Calu3 (cell line): ENCODE measurements around the gene UBE2Q2. TPM values are rescaled to one million over a fixed set of nuclear protein-coding genes. Genes with fewer than 3 reads are reported as not detected.
"Not testable (repeated sequence)": the region's sequence is repeated elsewhere in the genome, so short reads cannot be mapped to it uniquely, and the experiment has no call there.

ENCODE experiments used
- Bru-seq: library from RNA; stranded (reverse); fragments of 400-500 nt; gene quantifications from one replicate; lab custom pipeline; 2021; lab: Mats Ljungman, UMichigan
- BruChase-seq, 2 experiments: library from RNA; stranded (reverse); fragments of 400-500 nt; gene quantifications; one replicate each; lab custom pipeline; 2021; lab: Mats Ljungman, UMichigan
- BruUV-seq: library from RNA; stranded (reverse); fragments of 400-500 nt; replicated peaks from 2 replicates; lab custom pipeline; 2021; lab: Mats Ljungman, UMichigan
- CTCF ChIA-PET: fragments of 300-600 bp; sonication (Branson Sonifier 250); formaldehyde crosslinking; loops from one replicate; lab custom pipeline; 2022; ENCODE audit warnings: antibody characterized with exemption; lab: Charles Lee
- DNase-seq: peaks from one replicate; pipeline ENCODE4 v3.0.0; 2022
- H3K27ac Mint-ChIP-seq: one replicate; pipeline ENCODE4 v1.8.0; 2022; ENCODE audit warnings: mixed read lengths; ENCODE audit not compliant: unreplicated experiment
- H3K27me3 Mint-ChIP-seq: one replicate; pipeline ENCODE4 v1.8.0; 2022; ENCODE audit warnings: mixed read lengths; ENCODE audit not compliant: unreplicated experiment
- H3K36me3 Mint-ChIP-seq: one replicate; pipeline ENCODE4 v1.8.0; 2022; ENCODE audit warnings: mild to moderate bottlenecking, moderate library complexity, mixed read lengths; ENCODE audit not compliant: insufficient read depth, unreplicated experiment
- H3K4me1 Mint-ChIP-seq: one replicate; pipeline ENCODE4 v1.8.0; 2022; ENCODE audit warnings: mild to moderate bottlenecking, low read depth, mixed read lengths; ENCODE audit not compliant: unreplicated experiment
- H3K4me3 Mint-ChIP-seq: one replicate; pipeline ENCODE4 v1.8.0; 2022; ENCODE audit warnings: mild to moderate bottlenecking, low read depth, moderate library complexity, mixed read lengths; ENCODE audit not compliant: unreplicated experiment
- H3K9me3 Mint-ChIP-seq: one replicate; pipeline ENCODE4 v1.8.0; 2022; ENCODE audit warnings: low read depth, mixed read lengths; ENCODE audit not compliant: unreplicated experiment
- intact Hi-C: fragments of 100-400 bp; cut with micrococcal nuclease; formaldehyde crosslinking; loops from one replicate; pipeline ENCODE4 v1.10.0; 2022; ENCODE audit not compliant: unreplicated experiment
- long read RNA-seq: library from polyadenylated mRNA; stranded (forward); transcript quantifications from one replicate; pipeline ENCODE4 v2.0.0, GENCODE V29; 2022
- total RNA-seq: library from RNA; stranded (reverse); gene quantifications from 2 replicates; pipeline ENCODE4 v1.2.3, GENCODE V29; 2022
- TF ChIP-seq, protein P1 (sequence below): fragments of 200-600 bp; IDR thresholded peaks from one replicate; pipeline ENCODE4 v1.8.0; 2022; ENCODE audit warnings: antibody characterized with exemption; ENCODE audit not compliant: unreplicated experiment

UBE2Q2 gene
- total RNA-seq (34.1 and 34.7 TPM in 2 replicates), Bru-seq, nascent RNA (percentile 85 among the genes with signal in this experiment), BruChase-seq, experiment 1, labeled RNA remaining after a 6-hour chase (percentile 78 among the genes with signal in this experiment), BruChase-seq, experiment 2, labeled RNA remaining after a 2-hour chase (percentile 71 among the genes with signal in this experiment)
- long read RNA-seq, transcript UBE2Q2-208 (12 exons, 2,969 nt): minor isoform, 10 of 48 reads
- long read RNA-seq, transcript UBE2Q2-201 (13 exons, 3,130 nt): major isoform, 26 of 48 reads
- long read RNA-seq, partial matches to known transcripts: 0 of 48 reads
- long read RNA-seq, other reads (novel, unspliced or antisense): 12 of 48 reads

DNA sequence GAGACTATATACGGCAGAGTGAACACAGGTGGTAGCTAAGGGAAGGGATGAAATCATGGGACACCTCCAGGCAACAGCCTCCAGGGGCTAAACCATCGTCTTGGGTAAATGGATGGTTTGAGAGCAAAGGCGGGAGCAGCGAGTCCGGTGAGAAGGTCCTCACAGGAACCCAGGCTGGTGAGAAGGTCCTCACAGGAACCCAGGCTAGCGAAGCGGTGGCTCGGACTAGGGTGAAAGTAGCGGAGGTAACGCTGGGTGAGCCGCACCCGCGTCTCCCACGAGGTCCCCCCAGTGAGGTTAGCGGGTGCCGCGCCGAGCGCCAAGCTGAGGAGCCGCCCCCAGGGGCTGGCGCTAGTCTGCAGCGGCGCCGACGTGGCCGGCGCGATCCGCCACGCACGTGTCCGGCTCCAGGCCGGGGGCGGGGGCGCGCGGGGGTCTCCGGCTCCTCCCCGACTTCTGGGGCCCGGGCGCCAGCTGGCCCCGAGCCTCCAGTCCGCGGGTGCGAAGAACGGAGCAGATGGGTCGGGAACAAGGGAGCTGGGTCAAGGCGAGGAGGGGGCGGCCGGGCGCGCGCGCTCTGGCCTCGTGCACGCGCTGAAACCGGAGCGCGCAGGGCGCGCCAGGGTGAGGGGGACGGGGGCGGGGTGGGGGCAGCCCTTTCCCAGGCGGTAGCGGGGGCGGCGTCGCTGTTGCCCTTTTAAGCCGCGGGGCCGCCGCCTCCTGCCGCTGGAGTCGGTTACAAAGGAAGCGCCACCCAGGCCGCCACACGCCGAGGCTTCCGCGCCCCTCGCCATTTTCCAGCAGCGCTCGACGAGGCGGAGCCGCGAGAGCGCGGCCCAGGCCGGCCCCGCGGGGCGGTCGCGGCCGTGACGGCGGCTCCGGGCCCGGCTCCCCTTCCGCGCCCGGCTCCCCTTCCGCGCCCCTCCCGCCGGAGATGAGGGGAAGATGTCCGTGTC lies at the start of gene UBE2Q2:
TSS of gene UBE2Q2 (plus strand) at position 726 of the 956 bp plus-strand sequence. CDS start at position 946, 220 bp downstream.
- H3K4me3 Mint-ChIP-seq: peak within 1 kb of the TSS; percentile 89
- peak within 1 kb of the TSS; percentile 60 for H3K27ac Mint-ChIP-seq
- intact Hi-C loops: loop anchor here (5.0 kb wide), 1 partner anchor 59 kb away; the partner anchor contains the start of gene FBXO22
- CTCF ChIA-PET: interaction anchor here (0.6 to 1.0 kb wide), 3 partner anchors 219 to 296 kb away, joined by 3 to 5 read pairs (median 4); no protein-coding TSS in a partner anchor
- peaks cover 17% of the 10 kb centered on the region for H3K4me1 Mint-ChIP-seq
- no TSS peak for BruUV-seq
- peaks cover 29% of the 10 kb centered on the region for H3K36me3 Mint-ChIP-seq
- peak; percentile 78 for DNase-seq
- H3K27me3 Mint-ChIP-seq: peaks cover 8% of the 10 kb centered on the region
- TF ChIP-seq, protein P1, sequence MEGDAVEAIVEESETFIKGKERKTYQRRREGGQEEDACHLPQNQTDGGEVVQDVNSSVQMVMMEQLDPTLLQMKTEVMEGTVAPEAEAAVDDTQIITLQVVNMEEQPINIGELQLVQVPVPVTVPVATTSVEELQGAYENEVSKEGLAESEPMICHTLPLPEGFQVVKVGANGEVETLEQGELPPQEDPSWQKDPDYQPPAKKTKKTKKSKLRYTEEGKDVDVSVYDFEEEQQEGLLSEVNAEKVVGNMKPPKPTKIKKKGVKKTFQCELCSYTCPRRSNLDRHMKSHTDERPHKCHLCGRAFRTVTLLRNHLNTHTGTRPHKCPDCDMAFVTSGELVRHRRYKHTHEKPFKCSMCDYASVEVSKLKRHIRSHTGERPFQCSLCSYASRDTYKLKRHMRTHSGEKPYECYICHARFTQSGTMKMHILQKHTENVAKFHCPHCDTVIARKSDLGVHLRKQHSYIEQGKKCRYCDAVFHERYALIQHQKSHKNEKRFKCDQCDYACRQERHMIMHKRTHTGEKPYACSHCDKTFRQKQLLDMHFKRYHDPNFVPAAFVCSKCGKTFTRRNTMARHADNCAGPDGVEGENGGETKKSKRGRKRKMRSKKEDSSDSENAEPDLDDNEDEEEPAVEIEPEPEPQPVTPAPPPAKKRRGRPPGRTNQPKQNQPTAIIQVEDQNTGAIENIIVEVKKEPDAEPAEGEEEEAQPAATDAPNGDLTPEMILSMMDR: no peak
- H3K9me3 Mint-ChIP-seq: no peaks in the 10 kb centered on the region

DNA sequence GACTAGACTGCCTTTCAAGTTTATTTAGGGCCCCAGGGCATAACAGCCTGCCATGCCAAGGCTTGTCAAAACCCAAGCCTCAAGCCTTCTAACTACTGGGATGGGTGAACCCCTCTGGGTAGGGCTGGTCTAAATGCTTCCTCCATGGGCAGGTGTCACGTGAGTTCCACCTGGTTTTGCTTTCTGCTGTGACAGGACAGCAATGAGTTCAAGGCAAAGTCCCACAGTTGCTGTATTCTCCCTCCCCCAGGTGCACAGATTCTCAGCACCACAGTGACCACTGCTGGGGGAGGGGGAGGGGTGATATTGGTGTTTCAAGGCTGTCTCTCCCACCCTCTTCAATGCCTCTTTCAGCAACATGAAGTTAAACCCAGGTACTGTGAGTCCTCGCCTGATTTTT lies 46.9 kb upstream of the UBE2Q2 start:
- Mint-ChIP-seq H3K27ac (no peak overlapping the region), H3K4me1 (peaks cover under 1% of the 10 kb centered on the region), H3K4me3 (no peak overlapping the region), H3K36me3 (no peaks in the 10 kb centered on the region), H3K27me3 (peaks cover 87% of the 10 kb centered on the region), H3K9me3 (no peaks in the 10 kb centered on the region)
- CTCF ChIA-PET: no interaction called here
- intact Hi-C loops: no loop called here
- no peak for DNase-seq
- no TSS peak for BruUV-seq
- TF ChIP-seq, protein P1: no peak

DNA sequence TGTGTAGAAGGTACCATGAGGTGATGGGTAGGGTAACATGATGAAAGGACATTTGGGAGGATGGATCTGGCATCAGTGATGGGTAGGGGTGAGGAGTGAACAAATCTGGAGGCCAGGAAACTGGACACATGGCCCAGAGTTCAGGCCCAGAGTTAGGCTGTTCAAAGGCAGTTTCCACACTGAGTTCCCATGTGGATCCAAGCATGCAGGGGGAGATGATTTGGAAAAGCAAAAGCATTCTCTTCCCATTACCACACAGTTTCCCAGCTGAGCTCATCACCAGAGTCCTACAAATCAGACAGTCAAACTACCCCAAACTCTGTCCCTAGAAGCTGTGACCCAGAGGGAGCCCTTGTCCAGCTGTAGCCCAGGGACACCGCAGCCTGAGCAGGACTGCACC lies 46.1 kb upstream of the UBE2Q2 start:
- H3K4me3 Mint-ChIP-seq, BruUV-seq, H3K36me3 Mint-ChIP-seq, intact Hi-C loops, H3K27ac Mint-ChIP-seq, H3K9me3 Mint-ChIP-seq, H3K4me1 Mint-ChIP-seq, DNase-seq: not testable (repeated sequence)
- peaks cover 92% of the 10 kb centered on the region for H3K27me3 Mint-ChIP-seq
- CTCF ChIA-PET: interaction anchor here (0.6 kb wide), 1 partner anchor 41 kb away, joined by 4 read pairs; no protein-coding TSS in a partner anchor

DNA sequence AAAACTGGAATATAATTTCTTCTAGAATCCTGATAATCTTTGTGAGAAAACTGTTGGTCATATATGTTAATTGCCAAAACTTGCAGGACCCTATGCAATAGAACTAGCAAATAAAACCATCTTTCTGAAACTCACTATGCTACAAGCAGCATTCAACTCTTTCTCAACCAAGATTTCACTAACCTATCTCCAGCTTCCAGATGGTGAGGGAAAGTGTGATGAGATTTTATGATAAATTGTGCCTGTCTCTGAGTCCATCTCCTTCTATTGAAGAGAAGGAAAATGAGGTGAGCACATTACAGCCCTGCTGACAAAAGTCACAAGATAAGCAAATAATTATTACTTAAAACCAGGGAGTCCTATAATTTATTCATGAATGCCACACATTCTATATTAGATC lies 44.1 kb upstream of the UBE2Q2 start:
- Mint-ChIP-seq H3K27me3 (peaks cover 87% of the 10 kb centered on the region), H3K36me3 (peaks cover 6% of the 10 kb centered on the region), H3K4me3 (no peak overlapping the region), H3K4me1 (peaks cover 8% of the 10 kb centered on the region), H3K27ac (no peak overlapping the region), H3K9me3 (no peaks in the 10 kb centered on the region)
- TF ChIP-seq, protein P1: no peak
- CTCF ChIA-PET: no interaction called here
- no TSS peak for BruUV-seq
- intact Hi-C loops: no loop called here
- DNase-seq: no peak

DNA sequence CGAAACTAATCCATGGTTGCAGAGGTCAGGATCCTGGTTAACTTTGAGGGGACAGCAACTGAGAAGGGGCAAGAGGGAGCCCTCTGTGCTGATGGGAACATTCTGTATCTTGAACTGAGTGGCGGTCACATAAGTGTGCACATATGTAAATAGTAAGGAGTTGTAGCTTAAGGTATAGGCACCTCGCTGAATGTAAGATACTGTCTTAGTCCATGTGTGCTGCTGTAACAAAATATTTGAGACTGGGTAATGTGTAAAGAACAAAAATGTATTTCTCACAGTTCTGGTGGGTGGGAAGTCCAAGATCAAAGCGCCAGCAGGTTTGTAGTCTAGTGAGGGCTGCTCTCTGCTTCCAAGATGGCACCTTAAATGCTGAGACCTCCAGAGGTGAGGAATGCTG lies 42.8 kb upstream of the UBE2Q2 start:
- H3K9me3 Mint-ChIP-seq, H3K4me3 Mint-ChIP-seq, H3K36me3 Mint-ChIP-seq, H3K4me1 Mint-ChIP-seq, DNase-seq, BruUV-seq, H3K27ac Mint-ChIP-seq, intact Hi-C loops: not testable (repeated sequence)
- CTCF ChIA-PET: interaction anchor here (0.6 to 4.1 kb wide), 2 partner anchors 72 to 491 kb away, joined by 4 to 29 read pairs; no protein-coding TSS in a partner anchor
- H3K27me3 Mint-ChIP-seq: peaks cover 87% of the 10 kb centered on the region
